Stimulated activated CD8-positive, alpha-beta memory T cell treated with anti-CD3 and anti-CD28 coated beads, Interleukin-12 subunit alpha, Interleukin-12 subunit beta, amount 100 ng/mL, for 1 hour (primary cell): Measurements from ENCODE around the gene ERBB4.
"Not testable (repeated sequence)": the region's sequence is repeated elsewhere in the genome, so short reads cannot be mapped to it uniquely, and the experiment has no call there.

Source experiments
- DNase-seq: peaks from one replicate; pipeline ENCODE4 v3.0.0-alpha.2; 2020; ENCODE audit warnings: low read depth

The ERBB4 gene

DNA sequence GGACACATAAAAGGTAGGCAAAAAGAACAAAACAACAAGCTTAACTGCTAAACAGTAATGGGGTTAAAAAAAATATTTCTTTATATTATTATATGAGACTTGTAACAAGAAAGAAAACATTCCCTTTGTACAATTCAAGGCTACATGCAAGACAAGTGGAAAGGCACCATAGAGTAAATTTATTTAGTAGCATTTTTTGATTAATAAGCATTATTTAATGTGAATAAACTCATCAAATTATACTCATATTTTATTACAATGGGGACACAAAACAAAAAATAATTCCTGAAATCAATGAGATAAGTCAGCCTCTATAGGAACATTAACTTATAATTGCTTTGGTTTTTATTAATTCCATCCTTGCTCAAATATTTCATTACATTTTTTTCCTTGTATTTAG, 809.2 kb downstream of the ERBB4 start:
- DNase-seq: no peak

DNA sequence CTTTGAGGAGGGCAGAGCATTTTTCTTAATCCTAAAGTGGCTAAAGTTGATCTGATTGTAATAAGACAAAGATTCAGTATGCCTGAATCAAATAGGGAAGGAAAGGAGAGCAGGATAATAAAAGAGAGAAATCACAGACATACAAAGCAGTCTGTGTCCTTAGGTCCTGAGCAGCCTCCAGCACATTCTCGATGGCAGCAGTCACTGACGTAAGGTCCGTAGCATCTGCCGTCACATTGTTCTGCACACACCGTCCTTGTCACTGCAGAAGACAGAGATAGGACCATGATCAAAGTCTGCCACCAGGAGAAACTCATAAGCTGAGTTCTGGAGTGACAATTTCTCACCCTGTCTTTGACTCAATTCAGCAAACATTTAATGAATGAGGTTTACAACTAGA, 813.7 kb downstream of the ERBB4 start:
- DNase-seq: no peak

DNA sequence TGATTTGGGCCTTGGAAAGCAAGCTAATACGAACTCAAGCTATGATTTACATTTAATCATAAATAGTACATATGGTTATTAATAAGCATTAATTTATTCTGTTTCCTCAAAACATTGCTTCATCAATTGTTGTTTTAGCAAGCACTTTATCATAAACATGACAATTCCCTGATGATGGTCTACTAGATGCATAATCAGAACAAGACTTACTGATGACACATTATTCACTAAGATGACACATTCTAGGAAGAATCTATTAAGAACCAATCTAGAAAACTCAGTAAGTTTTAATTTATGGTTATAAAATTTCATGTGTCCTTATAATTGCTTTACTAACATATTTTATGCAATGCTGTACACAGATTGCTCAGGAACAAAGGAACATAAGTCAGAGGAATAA, 815.2 kb downstream of the ERBB4 start:
- DNase-seq: no peak

DNA sequence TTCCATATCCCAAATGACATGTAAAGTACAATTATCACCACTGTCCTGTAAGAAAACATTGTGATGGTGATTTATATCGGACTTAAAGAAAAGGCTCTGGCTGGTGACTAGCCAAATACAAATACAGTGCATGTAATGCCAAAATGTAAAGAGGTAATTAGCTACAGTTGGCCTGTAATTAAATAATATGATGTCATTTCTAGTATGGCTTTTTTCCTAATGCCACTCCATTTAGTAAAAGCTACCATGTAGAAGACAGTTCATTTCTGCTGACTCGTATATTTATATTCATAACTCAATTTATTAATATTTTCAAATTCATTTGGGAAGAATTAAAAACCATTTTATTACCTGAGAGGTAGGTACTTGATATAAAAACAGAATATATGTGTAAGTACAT, 815.7 kb downstream of the ERBB4 start:
- no peak for DNase-seq

DNA sequence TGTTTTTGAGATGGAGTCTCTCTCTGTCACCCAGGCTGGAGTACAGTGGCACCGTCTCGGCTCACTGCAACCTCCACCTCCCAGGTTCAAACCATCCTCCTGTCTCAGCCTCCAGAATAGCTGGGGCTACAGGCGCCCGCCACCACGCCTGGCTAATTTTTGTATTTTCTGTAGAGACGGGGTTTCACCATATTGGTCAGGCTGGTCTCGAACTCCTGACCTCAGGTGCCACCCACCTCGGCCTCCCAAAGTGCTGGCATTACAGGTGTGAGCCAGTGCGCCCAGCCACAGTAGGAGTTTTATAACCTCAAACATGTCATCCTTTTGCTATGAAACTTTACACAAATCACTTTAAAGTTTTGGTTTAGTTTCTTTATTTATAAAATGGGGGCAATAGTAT, 816.7 kb downstream of the ERBB4 start:
- DNase-seq: not testable (repeated sequence)

DNA sequence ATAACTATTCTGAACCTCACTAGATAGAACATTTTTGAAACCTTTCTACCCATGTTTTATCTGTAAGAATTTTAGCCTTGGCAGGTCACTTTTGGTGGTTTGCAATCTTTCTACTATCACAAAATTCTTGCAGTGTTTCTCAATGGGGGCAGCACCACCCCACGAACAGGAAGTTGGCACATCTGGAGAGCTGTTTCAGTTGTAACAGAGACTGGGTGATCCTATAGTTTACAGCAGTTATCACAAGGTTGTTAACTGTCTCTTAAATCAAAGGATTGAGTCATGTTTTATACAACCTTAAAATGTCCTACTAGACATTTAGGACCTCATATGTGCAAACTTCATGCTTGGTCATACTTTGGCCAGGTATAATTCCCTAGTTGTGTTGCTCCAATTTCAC, 829.2 kb downstream of the ERBB4 start:
- no peak for DNase-seq

DNA sequence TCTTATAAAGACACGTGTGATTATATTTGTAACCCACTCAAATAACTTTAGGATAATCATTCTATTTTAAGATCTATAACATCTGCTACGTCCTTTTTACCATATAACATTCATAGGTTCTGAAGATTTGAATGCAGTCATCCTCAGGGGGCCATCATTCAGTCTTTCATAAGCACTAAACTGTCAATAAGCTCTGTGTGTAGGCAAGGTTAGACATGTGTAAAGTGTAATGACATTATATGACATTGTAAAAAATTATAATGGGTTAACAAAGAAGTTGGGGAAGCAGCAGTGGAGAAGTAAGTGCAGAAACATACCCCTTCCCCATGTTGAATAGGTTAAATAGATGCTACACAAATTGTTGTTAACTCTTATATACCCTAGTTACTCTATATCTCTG, 845.9 kb downstream of the ERBB4 start:
- no peak for DNase-seq

DNA sequence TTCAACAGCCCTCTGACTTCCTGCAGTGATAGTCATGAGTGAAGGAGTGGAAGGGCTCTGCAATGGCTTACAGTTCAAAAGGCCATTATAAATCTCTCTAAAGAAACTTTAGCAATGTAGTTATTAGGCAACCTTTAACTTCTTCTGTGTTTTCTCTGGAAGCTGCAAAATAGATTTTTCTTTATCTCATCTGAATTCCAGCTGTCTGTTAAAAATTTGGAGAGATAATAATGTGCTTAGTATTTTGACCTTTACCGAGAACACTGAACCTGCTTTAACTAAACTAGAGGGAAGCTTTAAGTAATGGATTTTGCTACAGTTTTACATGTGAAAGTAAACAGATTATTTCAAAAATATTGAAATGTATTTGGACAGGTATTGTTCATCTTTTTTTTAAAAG, 847.9 kb downstream of the ERBB4 start:
- DNase-seq: no peak

DNA sequence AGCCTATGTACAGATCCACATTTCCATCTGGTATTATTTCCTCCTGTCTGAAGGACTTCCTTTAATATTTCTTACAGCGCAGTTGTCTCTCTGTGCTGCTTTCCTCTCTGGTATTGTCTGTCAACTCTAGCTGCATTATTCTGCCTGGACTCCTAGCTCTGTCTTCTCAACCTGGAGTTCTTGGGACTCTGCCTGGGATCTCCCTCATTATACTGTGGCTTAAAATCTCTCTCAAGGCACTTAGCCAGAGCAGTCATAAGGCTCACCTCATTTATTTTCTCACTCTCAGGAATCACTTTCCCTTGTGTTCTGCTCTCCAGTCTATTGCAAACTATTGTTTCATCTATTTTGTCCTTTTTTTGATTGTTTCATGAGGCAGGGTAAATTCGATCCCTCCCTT, 850.4 kb downstream of the ERBB4 start:
- DNase-seq: no peak

DNA sequence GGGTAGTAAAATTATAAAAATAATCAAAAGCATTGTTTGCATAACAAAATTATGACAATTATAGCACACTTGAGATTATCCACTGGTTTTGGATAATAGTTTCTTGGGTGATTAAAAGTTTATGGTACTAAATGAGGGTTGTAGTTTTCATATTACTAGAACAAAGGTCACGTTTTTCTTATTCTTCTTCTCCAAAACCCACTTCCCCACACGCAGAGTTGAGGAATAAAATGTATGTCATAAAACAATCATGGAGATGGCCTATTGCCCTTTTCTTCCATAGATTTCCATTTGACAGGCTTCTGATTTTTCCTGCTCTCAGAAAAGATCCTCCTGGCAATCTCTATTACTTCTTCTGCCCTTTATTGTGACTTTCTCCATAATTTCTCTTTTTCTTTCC, 863.9 kb downstream of the ERBB4 start:
- no peak for DNase-seq

DNA sequence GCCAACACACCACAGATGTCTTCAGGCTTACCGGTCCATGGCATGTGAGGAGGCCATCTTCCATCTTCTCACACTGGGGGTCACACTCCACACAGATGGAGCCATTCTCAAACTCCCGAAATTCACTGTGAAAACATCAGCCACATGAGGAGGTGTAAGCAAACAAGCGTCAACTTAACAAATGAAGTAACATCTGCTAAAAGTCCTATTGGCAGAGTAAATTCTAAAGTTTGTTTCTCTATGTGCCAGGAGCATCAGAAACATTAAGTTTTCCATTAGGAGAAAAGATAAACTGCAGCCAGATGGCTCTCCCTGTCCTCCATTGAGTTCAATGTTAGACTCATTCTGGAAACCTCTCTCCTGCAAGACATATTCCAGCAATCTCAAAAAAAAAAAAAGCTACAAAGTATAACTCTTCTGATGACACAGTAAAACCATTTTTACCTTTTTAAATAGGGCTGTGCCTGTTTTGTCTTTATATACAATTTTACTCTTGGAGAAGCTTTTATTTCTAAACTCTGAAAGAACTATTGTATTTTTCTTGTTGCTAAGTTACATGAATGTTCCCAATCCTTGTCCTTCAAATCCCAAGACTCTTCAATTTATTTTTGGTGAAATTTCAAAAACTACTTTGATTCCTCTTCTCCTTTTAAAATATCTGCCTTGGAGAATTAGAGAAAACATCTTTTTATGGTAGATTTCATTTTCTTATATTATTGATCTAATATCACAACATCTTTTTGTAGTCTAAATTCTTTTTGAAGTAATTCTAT, 865.3 kb downstream of the ERBB4 start:
- DNase-seq: no peak

DNA sequence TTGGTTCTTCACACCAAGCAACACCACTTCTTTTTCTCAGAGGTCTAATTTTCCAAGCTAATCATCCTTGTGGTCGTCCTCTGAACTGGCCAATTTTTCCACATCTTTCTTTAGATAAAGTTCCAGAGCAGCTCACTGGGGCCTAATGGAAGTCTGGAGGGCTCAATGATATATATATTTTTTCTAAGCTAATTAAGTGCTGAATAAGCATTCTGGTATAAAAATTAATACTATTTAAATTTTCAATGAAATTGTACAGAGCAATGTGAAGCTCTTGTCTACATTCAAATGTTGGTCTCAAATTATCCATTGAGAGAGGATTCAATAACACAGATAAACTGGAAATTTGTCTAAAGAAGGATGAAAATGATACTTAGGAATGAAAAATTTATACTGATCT, 866.6 kb downstream of the ERBB4 start:
- DNase-seq: no peak

DNA sequence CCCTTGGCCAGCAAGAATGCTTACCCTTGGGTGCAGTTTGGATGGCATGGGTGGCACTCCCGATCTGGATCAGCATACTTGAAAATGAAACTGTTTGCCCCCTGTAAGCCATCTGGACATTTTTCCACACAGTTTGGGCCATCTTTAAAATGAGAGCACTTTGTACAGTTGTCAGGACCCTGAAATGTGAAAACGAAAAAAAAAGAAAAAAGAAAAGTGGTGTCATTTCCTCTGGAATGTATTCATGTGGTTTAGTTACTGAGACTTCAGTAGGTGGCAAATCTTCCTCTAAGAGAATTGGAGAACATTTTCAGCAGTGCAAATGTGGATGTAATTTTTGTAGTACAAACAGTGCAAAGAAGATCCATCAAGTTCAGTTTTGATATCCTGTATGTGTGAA, 873.3 kb downstream of the ERBB4 start:
- DNase-seq: no peak

DNA sequence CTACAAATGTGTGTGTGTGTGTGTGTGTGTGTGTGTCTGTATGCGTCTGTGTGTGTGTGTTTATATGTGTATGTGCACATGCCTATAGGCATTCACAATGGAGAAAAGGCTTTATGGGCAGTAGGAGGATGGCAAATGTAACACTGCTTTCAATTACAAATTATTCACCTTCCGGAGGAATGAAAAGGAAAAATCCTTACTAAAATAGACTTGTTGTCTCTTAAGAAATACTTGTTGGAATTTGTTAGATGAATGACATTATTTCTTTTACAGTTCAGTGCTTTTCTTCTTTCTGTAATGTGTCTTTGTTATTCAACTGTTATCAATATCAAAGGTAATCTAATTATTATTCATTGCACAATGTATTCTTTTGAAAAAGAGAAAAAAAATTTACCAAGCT, 874.3 kb downstream of the ERBB4 start:
- DNase-seq: no peak

DNA sequence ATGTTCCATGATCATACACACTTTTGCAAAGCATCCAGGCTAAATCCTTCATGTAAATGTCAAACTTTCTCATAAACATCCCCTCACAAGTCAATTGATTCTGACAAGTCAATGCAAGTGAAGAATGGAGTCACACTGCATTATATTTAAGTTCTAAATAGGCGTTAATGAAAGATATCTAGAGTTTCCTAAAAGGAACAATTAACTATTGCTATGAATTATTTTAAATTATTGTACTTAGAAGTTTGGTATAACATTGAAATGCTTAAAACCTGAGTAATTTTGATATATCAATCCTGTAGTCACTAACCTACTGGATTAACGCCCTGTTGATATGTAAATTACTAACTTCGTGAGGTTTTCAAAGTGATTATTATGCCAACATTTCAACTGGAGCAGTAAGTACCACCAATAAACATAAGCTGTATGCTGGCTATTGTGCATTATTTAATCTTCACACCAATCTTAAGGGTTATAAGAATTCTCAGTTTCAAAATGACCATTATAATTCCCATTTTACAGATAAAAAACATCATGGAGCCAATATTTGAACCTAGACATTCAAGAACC, 884.3 kb downstream of the ERBB4 start:
- no peak for DNase-seq

DNA sequence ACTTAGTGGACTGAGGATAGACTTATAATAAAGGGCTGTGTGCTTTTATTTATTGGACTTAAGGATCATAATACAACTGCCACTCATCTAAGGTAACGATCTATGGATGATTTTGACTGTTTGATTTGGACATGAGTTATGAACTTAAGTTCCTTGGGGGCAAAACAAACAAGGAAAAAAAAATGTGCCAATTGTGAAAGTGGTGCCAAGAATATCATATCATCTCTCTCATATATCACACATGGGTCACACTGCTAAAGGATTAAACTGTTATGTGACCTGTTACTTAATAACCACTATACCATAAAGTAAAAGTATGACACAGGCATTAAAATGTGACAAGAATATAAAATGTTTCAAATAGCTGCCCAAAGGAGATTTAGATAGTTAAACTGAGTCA, 886.3 kb downstream of the ERBB4 start:
- no peak for DNase-seq

DNA sequence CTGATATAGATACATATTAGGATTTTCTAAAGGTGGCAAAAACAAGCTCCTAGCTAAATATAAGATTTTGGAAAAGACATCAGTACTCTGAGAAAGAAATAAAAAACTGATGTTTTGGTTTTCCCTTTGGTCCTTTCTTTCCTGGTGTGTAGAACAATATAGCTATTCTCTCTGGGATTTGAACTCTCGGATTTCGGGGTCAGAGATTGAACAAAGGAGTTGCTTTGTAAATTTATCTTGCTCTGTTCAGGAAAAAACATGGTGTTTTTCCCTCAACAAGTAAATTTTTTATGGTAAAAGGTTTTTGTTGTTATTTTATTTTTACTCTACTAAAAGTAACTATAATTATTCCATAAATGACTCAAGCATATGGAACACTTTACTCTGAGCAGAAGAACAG, 889.3 kb downstream of the ERBB4 start:
- DNase-seq: no peak

DNA sequence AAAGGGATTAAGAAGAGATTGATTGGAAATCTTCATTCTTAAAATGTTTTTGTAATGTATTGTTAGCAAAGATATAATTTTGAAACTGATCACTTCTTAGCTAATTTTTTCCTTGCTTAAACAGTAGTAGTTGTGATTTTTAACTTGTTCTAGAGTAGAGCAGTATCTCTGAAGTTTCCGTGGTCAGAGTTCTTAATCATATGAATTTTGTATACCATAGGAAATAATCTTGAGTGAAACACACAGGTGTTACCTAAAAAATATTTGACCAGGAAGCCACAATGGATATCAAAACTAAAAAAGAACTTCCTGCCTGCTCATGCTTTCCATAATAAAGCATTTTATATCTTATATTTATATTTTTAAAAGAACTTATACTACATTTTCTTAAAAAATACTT, 907.1 kb downstream of the ERBB4 start:
- DNase-seq: no peak

DNA sequence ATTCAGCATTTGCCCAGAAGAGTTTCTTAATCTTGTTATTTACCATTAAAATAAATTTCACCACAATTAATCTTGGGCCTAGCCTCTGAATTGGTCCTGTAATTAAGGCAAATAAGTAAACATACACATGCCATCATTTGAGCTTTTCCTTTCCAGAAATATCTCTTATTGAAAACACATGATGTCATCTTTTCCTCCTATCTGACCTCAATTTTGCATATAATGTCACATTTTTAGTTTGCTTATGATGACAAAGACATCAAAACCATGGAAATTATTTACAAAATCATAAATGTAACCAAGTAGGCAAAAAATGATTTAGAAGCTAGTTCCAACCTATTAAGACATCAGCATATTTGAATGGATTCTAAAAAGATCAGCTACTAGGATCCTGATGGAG, 915.5 kb downstream of the ERBB4 start:
- no peak for DNase-seq

DNA sequence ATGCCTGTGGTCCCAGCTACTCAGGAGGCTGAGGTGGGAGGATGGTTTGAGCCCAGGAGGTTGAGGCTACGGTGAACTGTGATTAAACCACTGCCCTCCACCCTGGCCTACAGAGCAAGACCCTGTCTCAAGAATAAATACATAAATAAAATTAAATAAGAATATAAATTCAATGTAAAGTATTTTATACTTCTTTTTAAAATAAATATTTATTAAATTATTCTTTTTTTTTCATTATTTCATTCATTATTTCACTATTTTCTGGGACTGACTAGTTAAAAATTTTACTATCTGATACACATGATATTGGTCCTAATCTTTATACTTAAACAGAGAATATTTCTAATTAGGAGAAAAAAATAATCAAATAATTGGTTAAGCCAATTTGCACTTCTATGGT, 917.6 kb downstream of the ERBB4 start:
- DNase-seq: no peak

DNA sequence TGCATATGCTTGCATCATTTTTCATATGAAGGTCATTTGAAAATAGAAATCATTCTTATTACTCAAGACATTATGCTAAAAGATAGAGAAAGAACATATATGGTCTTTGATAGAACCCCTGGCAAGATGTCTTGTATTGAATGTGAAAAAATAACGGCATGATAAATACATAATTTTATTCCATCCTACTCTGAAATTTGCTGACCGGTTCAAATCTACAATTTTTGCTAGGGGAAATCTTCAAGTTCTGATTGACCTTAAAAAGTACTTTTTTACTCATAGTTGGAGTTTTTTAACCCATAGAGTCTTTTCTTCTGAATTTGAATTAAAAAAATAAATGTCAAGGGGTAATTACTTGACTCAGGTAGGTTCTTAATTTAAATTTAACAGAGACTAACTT, 920.8 kb downstream of the ERBB4 start:
- DNase-seq: no peak

DNA sequence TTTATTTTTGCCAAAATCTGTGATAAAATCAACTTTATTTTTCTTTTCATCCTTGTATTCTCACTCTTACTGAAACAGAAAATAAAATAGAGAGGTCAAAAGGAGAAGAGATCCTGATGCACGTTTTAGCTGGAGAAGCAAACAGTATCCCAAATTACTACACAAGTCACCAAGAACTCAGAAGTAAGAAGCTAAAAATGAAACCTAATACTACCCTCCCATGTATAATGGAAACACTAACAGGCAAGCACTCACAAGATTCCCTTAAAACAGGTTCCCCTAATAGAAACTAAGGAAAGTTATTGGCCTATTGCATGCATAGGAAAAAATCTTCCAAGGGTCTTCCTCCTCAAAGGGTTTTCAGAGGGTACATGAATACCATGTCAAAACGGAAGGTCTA, 927.0 kb downstream of the ERBB4 start:
- DNase-seq: no peak

DNA sequence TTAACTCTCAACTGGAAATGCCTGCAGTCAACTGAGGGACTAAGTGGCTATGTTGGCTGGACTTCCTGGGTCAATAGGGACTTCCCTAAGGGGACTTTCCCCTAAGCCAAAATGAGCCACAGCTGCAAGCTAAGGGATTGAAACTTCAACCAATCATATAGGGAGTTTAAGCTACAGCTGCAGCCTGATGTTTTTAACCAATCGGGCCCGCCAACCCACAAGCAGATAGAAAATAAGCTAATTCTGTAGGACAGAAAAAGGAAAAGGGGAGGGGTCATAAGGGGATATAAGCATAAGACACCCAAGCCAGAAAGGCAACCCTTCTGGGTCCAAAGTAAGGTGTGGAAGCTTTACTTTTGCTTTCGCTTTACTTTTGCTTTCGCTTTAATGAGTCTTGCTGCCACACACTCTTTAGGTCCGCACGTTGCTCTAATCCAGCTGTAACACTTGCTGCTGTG, 927.5 kb downstream of the ERBB4 start:
- no peak for DNase-seq

DNA sequence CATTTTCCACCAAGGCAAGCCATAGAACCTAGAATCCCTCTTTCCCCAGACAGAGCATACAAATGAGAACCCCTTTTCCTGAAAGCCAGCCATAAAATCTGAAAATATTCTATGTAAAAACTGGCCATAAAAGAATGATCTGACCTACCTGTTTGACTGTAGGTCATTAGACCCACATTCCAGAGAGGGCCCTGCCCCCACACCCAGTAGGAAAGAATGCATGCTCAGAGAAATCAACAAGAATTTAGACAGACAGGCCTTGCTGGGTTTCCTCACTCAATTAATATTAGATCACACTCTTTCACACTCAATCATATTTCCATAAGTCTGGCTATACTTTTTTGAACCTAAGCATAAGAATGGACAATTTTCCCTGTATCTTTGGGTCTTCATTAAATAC, 929.5 kb downstream of the ERBB4 start:
- DNase-seq: no peak
